RWPE1 (cell line): ENCODE results near the gene HNRNPM.
"Not testable (repeated sequence)": the region's sequence is repeated elsewhere in the genome, so short reads cannot be mapped to it uniquely, and the experiment has no call there.

ENCODE experiments used
- CTCF ChIA-PET: fragments of 350-600 bp; sonication (Branson Sonifier 250); formaldehyde crosslinking; extraction: SDS; loops from one replicate; lab custom pipeline; 2021; lab: Yijun Ruan, JAX
- POLR2A ChIA-PET: fragments of 400-600 bp; formaldehyde crosslinking; extraction: SDS; loops from one replicate; lab custom pipeline; 2020; ENCODE audit warnings: antibody characterized with exemption; ENCODE audit not compliant: low non-redundant PET; lab: Yijun Ruan, JAX
- DNase-seq: peaks from one replicate; pipeline ENCODE4 v3.0.0; 2012; ENCODE audit warnings: low spot score
- H3K27ac ChIP-seq: fragments of 450-650 bp; 2 replicates; pipeline ENCODE4 v1.5.1; 2017
- TF ChIP-seq, protein P1 (sequence below): fragments of 450-650 bp; conservative IDR thresholded peaks from 2 replicates; pipeline ENCODE4 v1.5.1; 2017; ENCODE audit warnings: low read depth, mild to moderate bottlenecking

HNRNPM gene

DNA sequence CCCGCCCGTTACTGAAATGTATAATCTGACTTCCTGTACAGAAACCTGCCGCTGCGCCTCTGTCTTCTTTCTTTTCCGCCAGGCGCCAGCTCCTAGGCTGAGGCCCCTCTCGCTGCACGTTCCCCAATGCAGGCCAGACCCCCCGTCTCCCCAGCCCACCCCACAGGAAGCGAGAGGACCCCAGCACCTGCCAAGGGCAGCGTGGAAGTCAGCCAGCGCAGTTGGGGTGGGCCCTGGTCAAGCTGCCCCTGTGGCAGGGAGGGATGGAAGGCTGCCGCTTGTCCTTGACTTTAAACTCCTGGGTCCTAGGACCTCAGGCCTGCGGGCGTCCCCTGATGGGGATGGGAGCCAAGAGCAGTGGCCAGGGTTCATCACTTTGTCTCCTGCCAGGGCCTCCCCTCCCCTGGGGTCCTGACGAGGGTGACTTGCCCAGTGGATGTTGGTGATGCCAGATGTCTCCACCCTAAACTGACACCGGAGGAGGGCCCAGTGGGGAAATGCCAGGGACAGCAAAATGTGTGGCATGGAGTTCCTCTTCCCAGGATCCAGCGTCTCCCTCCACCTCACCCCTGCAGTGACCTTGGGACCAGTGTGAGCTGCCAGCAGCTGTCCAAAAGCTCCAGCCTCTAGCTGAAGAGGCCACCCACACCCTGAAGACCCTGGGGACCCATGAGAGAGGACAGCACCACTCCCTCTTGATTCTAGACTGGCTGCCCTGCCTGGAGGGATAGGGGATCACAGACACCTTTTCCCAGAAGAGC lies 40.2 kb upstream of the HNRNPM start:
- CTCF ChIA-PET: interaction anchor here (0.6 to 1.4 kb wide), 2 partner anchors 8 to 50 kb away, joined by 3 to 5 read pairs; no protein-coding TSS in a partner anchor
- POLR2A ChIA-PET: interaction anchor here (0.5 kb wide), 1 partner anchor 108 kb away, joined by 3 read pairs; no protein-coding TSS in a partner anchor
- peak overlapping the region; percentile 39 for H3K27ac ChIP-seq
- DNase-seq: no peak
- TF ChIP-seq, protein P1, sequence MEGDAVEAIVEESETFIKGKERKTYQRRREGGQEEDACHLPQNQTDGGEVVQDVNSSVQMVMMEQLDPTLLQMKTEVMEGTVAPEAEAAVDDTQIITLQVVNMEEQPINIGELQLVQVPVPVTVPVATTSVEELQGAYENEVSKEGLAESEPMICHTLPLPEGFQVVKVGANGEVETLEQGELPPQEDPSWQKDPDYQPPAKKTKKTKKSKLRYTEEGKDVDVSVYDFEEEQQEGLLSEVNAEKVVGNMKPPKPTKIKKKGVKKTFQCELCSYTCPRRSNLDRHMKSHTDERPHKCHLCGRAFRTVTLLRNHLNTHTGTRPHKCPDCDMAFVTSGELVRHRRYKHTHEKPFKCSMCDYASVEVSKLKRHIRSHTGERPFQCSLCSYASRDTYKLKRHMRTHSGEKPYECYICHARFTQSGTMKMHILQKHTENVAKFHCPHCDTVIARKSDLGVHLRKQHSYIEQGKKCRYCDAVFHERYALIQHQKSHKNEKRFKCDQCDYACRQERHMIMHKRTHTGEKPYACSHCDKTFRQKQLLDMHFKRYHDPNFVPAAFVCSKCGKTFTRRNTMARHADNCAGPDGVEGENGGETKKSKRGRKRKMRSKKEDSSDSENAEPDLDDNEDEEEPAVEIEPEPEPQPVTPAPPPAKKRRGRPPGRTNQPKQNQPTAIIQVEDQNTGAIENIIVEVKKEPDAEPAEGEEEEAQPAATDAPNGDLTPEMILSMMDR: no peak

DNA sequence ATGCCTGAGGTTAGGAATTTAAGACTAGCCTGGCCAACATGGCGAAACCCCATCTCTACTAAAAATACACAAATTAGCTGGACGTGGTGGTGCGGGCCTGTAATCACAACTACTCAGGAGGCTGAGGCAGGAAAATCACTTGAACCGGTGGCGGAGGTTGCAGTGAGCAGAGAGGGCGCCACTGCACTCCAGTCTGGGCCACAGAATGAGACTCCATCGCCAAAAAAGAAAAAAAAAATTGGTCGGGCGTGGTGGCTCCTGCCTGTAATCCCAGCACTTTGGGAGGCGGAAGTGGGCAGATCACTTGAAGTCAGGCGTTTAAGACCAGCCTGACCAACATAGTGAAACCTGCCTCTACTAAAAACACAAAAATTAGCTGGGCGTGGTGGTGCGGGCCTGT lies 34.1 kb upstream of the HNRNPM start:
- POLR2A ChIA-PET: interaction anchor here (0.6 kb wide), 1 partner anchor 60 kb away, joined by 3 read pairs; no protein-coding TSS in a partner anchor
- DNase-seq, CTCF ChIA-PET: not testable (repeated sequence)

DNA sequence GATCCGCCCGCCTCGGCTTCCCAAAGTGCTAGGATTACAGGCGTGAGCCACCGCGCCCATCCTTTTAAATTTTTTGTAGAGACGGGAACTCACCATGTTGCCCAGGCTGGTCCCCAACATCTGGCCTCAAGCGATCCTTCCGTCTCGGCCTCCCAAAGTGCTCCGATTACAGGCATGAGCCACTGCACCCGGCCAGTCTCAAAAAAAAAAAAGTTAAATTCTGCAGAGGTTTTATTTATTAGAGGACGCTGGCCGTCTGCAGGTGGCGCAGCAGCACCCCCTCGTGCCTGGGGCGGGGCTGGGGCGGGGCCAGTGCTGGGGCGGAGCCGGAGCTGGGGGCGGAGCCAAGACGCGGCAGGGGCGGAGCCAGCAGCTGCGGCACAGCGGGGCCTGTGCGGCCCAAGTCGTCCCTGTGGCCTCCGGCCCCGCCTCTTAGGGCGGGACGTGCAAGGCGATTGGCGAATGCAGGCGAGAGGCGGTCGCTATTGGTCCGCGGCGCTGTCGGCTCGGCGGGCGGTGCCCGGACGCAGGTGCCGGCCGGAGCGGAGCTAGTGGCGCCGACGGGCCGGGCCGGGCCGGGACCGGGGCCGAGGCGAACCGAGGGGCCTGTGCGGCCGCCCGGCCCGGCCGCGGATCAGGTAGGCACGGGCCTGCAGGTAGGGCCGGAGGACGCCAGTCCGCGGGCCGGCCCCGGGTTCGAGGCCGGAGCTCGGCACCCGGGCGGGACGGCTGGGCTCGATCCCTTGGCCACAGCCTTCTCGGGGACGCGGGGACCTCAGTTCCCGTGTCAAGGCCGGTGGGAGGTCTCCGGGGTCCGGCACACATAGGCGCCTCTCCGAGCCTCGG lies 31.8 kb upstream of the HNRNPM start, which contains the start of gene MARCHF2:
TSS of gene MARCHF2 (plus strand) at position 523 of the 846 bp plus-strand sequence. CDS start 8,536 bp downstream, outside the sequence.
- peak; percentile 95 for DNase-seq
- TF ChIP-seq, protein P1: peak; percentile 84
- H3K27ac ChIP-seq: peak within 1 kb of the TSS; percentile 54
- ChIA-PET POLR2A (interaction anchor here (1.3 kb wide), 1 partner anchor 11 kb away, joined by 3 read pairs; no protein-coding TSS in a partner anchor), CTCF (interaction anchor here (0.7 to 1.3 kb wide), 3 partner anchors 58 to 166 kb away, joined by 3 to 8 read pairs (median 3); no protein-coding TSS in a partner anchor)

More for the DNA sequence above, 34.1 kb upstream of the HNRNPM start:
- H3K27ac ChIP-seq: not testable (repeated sequence)

DNA sequence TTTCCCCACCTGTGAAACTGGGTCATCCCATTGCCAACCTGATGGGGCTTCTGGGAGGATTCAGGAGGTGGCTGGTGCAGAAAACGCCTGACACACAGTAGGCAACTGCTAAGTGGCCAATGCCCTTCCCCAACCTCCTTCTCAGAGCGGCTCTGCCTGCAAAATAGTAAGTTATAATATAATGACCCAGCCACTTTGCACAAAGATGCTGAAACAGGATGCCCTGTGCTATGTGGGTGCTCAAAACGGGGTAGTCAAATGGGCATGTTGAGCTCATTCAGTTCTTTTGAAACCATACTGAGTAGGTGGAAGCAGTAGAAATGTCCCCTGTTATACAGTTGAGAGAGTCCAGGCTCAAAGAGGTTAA lies 31.2 kb upstream of the HNRNPM start:
- ChIA-PET CTCF (interaction anchor here (0.7 to 1.3 kb wide), 2 partner anchors 60 to 166 kb away, joined by 3 to 8 read pairs; no protein-coding TSS in a partner anchor), POLR2A (interaction anchor here (0.7 to 1.3 kb wide), 2 partner anchors 10 to 217 kb away, joined by 3 read pairs; no protein-coding TSS in a partner anchor)
- H3K27ac ChIP-seq: peak overlapping the region; percentile 21
- TF ChIP-seq, protein P1: no peak
- DNase-seq: no peak

DNA sequence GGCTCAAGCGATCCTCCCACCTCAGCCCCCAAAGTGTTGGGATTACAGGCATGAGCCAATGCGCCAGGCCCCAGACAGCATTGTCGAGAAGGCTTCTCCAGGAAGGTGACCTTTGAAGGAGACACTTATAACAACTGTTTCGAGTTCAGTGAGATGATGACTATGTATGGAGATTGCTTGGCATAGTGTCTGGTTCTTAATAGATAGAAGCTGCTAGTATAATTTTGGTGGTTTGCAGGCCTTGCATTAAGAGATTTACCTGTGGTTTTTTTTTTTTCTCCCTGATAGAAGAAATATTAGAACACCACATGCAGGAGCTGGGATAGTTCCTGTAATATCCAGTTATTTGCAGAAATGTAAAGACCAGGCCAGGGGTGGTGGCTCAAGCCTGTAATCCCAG lies 28.0 kb upstream of the HNRNPM start:
- peak overlapping the region; percentile 65 for H3K27ac ChIP-seq
- ChIA-PET CTCF (interaction anchor here (0.6 kb wide), 1 partner anchor 162 kb away, joined by 3 read pairs; no protein-coding TSS in a partner anchor), POLR2A (no interaction called here)
- DNase-seq: no peak
- TF ChIP-seq, protein P1: no peak

DNA sequence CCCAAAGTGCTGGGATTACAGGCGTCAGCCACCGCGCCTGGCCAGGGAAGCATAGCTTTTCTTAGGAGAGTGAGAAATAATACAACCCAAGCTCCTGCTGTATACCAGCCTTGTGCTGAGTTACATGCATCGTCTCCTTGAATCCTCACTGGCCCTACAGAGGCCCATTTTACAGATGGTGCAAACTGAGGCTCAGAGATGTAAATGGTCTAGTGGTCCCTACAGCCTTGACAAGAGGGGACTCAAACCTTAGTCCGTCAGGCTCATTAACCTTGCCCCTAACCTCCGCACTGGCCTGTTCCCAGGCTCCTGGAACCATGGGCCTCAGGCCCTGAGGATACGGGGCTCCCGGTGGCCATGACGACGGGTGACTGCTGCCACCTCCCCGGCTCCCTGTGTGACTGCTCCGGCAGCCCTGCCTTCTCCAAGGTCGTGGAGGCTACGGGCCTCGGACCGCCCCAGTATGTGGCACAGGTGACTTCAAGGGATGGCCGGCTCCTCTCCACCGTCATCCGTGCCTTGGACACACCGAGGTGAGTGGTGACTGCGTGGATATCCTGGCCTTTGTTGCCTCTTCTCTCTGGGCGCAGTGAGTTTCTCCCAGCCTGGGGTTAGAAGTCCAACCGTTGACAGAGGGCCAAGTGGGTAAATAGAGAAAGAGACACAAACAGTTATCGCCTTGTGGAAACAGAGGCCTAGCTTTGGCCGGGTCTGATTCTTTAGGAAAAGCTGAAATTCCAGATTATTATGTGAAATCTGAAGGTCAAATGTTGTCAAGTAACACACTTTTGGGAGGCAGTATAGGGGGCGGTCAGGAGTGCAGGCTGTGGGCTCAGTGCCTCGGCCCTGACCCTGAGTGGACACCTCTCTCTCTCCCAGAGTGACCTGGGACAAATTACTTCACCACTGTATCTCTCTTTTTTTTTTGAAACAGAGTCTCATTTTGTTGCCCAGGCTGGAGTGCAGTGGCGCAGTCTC lies 23.0 kb upstream of the HNRNPM start:
- TF ChIP-seq, protein P1: no peak
- CTCF ChIA-PET: no interaction called here
- peak overlapping the region; percentile 9; the same call in 1 of the 2 replicates for H3K27ac ChIP-seq
- DNase-seq: no peak
- POLR2A ChIA-PET: no interaction called here
